ENCODE measurements around the gene ACTN2. TPM values are rescaled to one million over a fixed set of nuclear protein-coding genes. Genes with fewer than 3 reads are reported as not detected.

Gene ACTN2
- total RNA-seq, 8 experiments from 2014 or later = 0.35 to 5.0 (median 2.4) TPM; not detected in 1

- Histone ChIP-seq H3K4me3 (no peak overlapping the region), H3K27ac (no peak overlapping the region), H3K4me1 (replicated peaks in 1 of 2) (peaks cover 7% of the 10 kb centered on the region in 2 donors)
- in situ Hi-C loops (cut with MboI; ENCODE audit: low pct_unique_long_range_greater_than_20kb in 2 of 9, low sequenced_read_pairs in 9 of 9, unreplicated experiment in 9 of 9) = no loop called here
- ATAC-seq (replicated peaks in 6 of 8) = no peak
- 0 to 100% (median 68%) methylated on average over 1 to 2 of the region's 2 CpGs; no CpG with 5 or more reads in 4 of the 10 experiments for WGBS, 10 experiments
Measured at GRCh38 chr1:236700903-236701302, 14.6 kb downstream of the ACTN2 start.

- no peak overlapping the region for H3K27ac ChIP-seq
- no peak overlapping the region for H3K4me3 ChIP-seq
- 30 to 100% (median 93%) methylated on average over 1 to 3 of the region's 3 CpGs; no CpG with 5 or more reads in 2 of the 10 experiments for WGBS, 10 experiments
- ATAC-seq (replicated peaks in 6 of 8) = no peak
- peaks cover 11% of the 10 kb centered on the region in 2 donors for H3K4me1 ChIP-seq (replicated peaks in 1 of 2)
- in situ Hi-C loops (cut with MboI; ENCODE audit: low pct_unique_long_range_greater_than_20kb in 2 of 9, low sequenced_read_pairs in 9 of 9, unreplicated experiment in 9 of 9) = no loop called here
Measured at GRCh38 chr1:236701782-236702181, 15.5 kb downstream of the ACTN2 start.

- ATAC-seq (replicated peaks in 6 of 8) = peak in 1 of 8 experiments; percentile 16
- WGBS, 10 experiments = 0 to 100% (median 76%) methylated on average over 1 to 3 of the region's 3 CpGs; no CpG with 5 or more reads in 1 of the 10 experiments
Measured at GRCh38 chr1:236702791-236703394, 16.6 kb downstream of the ACTN2 start.

GRCh38 chr1:236705771-236706170, 19.5 kb downstream of the ACTN2 start:
- no peak overlapping the region for H3K4me3 ChIP-seq
- WGBS, 10 experiments = 0 to 92% (median 49%) methylated on average over 1 of the region's 1 CpG; no CpG with 5 or more reads in 4 of the 10 experiments
- ATAC-seq (replicated peaks in 6 of 8) = peak in 7 of 8 experiments; percentile 23 to 64 (median 37)
- no peak overlapping the region for H3K27ac ChIP-seq
- H3K4me1 ChIP-seq (replicated peaks in 1 of 2) = peaks cover 11% of the 10 kb centered on the region in 2 donors
- in situ Hi-C loops (cut with MboI; ENCODE audit: low pct_unique_long_range_greater_than_20kb in 2 of 9, low sequenced_read_pairs in 9 of 9, unreplicated experiment in 9 of 9) = no loop called here

More at GRCh38 chr1:236702791-236703394, 16.6 kb downstream of the ACTN2 start:
- Histone ChIP-seq H3K4me1 (replicated peaks in 1 of 2) (peaks cover 11% of the 10 kb centered on the region in 2 donors), H3K27ac (no peak overlapping the region), H3K4me3 (no peak overlapping the region)
- in situ Hi-C loops (cut with MboI; ENCODE audit: low pct_unique_long_range_greater_than_20kb in 2 of 9, low sequenced_read_pairs in 9 of 9, unreplicated experiment in 9 of 9) = no loop called here

- in situ Hi-C loops (cut with MboI; ENCODE audit: low pct_unique_long_range_greater_than_20kb in 2 of 9, low sequenced_read_pairs in 9 of 9, unreplicated experiment in 9 of 9) = no loop called here
- ATAC-seq (replicated peaks in 6 of 8) = no peak
- no peak overlapping the region for H3K4me3 ChIP-seq
- peaks cover 11% of the 10 kb centered on the region in 2 donors for H3K4me1 ChIP-seq (replicated peaks in 1 of 2)
- 0 to 100% (median 17%) methylated on average over 1 of the region's 1 CpG; no CpG with 5 or more reads in 3 of the 10 experiments for WGBS, 10 experiments
- H3K27ac ChIP-seq = no peak overlapping the region
Measured at GRCh38 chr1:236706183-236706582, 19.9 kb downstream of the ACTN2 start.

- no peak for ATAC-seq (replicated peaks in 6 of 8)
- no peak overlapping the region for H3K27ac ChIP-seq
- 47 to 91% (median 72%) methylated on average over 2 to 11 of the region's 11 CpGs; no CpG with 5 or more reads in 2 of the 10 experiments for WGBS, 10 experiments
- H3K4me1 ChIP-seq (replicated peaks in 1 of 2) = peaks cover 9% of the 10 kb centered on the region in 2 donors
- no peak overlapping the region for H3K4me3 ChIP-seq
- in situ Hi-C loops (cut with MboI; ENCODE audit: low pct_unique_long_range_greater_than_20kb in 2 of 9, low sequenced_read_pairs in 9 of 9, unreplicated experiment in 9 of 9) = no loop called here
Measured at GRCh38 chr1:236710328-236710892, 24.1 kb downstream of the ACTN2 start.

GRCh38 chr1:236716160-236716559, 29.9 kb downstream of the ACTN2 start:
- no peak overlapping the region for H3K27ac ChIP-seq
- no peak overlapping the region for H3K4me3 ChIP-seq
- no peak for ATAC-seq (replicated peaks in 6 of 8)
- no peaks in the 10 kb centered on the region for H3K4me1 ChIP-seq (replicated peaks in 1 of 2)
- in situ Hi-C loops (cut with MboI; ENCODE audit: low pct_unique_long_range_greater_than_20kb in 2 of 9, low sequenced_read_pairs in 9 of 9, unreplicated experiment in 9 of 9) = no loop called here
- 0 to 86% (median 33%) methylated on average over 1 of the region's 1 CpG; no CpG with 5 or more reads in 4 of the 10 experiments for WGBS, 10 experiments

- Histone ChIP-seq H3K4me3 (no peak overlapping the region), H3K4me1 (replicated peaks in 1 of 2) (no peaks in the 10 kb centered on the region), H3K27ac (no peak overlapping the region)
- in situ Hi-C loops (cut with MboI; ENCODE audit: low pct_unique_long_range_greater_than_20kb in 2 of 9, low sequenced_read_pairs in 9 of 9, unreplicated experiment in 9 of 9) = no loop called here
- ATAC-seq (replicated peaks in 6 of 8) = no peak
- WGBS, 10 experiments = 0 to 100% (median 81%) methylated on average over 1 to 6 of the region's 6 CpGs
Measured at GRCh38 chr1:236717811-236718210, 31.5 kb downstream of the ACTN2 start.

GRCh38 chr1:236718328-236718727, 32.0 kb downstream of the ACTN2 start:
- no peak overlapping the region for H3K27ac ChIP-seq
- no peaks in the 10 kb centered on the region for H3K4me1 ChIP-seq (replicated peaks in 1 of 2)
- H3K4me3 ChIP-seq = no peak overlapping the region
- in situ Hi-C loops (cut with MboI; ENCODE audit: low pct_unique_long_range_greater_than_20kb in 2 of 9, low sequenced_read_pairs in 9 of 9, unreplicated experiment in 9 of 9) = no loop called here
- 33 to 100% (median 62%) methylated on average over 1 to 3 of the region's 3 CpGs; no CpG with 5 or more reads in 4 of the 10 experiments for WGBS, 10 experiments
- no peak for ATAC-seq (replicated peaks in 6 of 8)

GRCh38 chr1:236720206-236720605, 33.9 kb downstream of the ACTN2 start:
- Histone ChIP-seq H3K4me3 (no peak overlapping the region), H3K4me1 (replicated peaks in 1 of 2) (no peaks in the 10 kb centered on the region), H3K27ac (no peak overlapping the region)
- ATAC-seq (replicated peaks in 6 of 8) = no peak
- in situ Hi-C loops (cut with MboI; ENCODE audit: low pct_unique_long_range_greater_than_20kb in 2 of 9, low sequenced_read_pairs in 9 of 9, unreplicated experiment in 9 of 9) = no loop called here
- WGBS, 10 experiments = 24 to 100% (median 64%) methylated on average over 1 to 3 of the region's 3 CpGs; no CpG with 5 or more reads in 1 of the 10 experiments

- in situ Hi-C loops (cut with MboI; ENCODE audit: low pct_unique_long_range_greater_than_20kb in 2 of 9, low sequenced_read_pairs in 9 of 9, unreplicated experiment in 9 of 9) = no loop called here
- WGBS, 10 experiments = 0 to 92% (median 50%) methylated on average over 1 of the region's 1 CpG; no CpG with 5 or more reads in 3 of the 10 experiments
- H3K4me3 ChIP-seq = no peak overlapping the region
- H3K27ac ChIP-seq = no peak overlapping the region
- no peak for ATAC-seq (replicated peaks in 6 of 8)
- H3K4me1 ChIP-seq (replicated peaks in 1 of 2) = no peaks in the 10 kb centered on the region
Measured at GRCh38 chr1:236720611-236721010, 34.3 kb downstream of the ACTN2 start.

- Histone ChIP-seq H3K27ac (no peak overlapping the region), H3K4me1 (replicated peaks in 1 of 2) (no peaks in the 10 kb centered on the region), H3K4me3 (no peak overlapping the region)
- in situ Hi-C loops (cut with MboI; ENCODE audit: low pct_unique_long_range_greater_than_20kb in 2 of 9, low sequenced_read_pairs in 9 of 9, unreplicated experiment in 9 of 9) = no loop called here
- 0 to 100% (median 81%) methylated on average over 1 to 4 of the region's 6 CpGs; no CpG with 5 or more reads in 2 of the 10 experiments for WGBS, 10 experiments
- ATAC-seq (replicated peaks in 6 of 8) = no peak
Measured at GRCh38 chr1:236724049-236724448, 37.8 kb downstream of the ACTN2 start.

- H3K4me3 ChIP-seq = no peak overlapping the region
- in situ Hi-C loops (cut with MboI; ENCODE audit: low pct_unique_long_range_greater_than_20kb in 2 of 9, low sequenced_read_pairs in 9 of 9, unreplicated experiment in 9 of 9) = no loop called here
- 0 to 82% (median 73%) methylated on average over 2 to 10 of the region's 10 CpGs; no CpG with 5 or more reads in 2 of the 10 experiments for WGBS, 10 experiments
- ATAC-seq (replicated peaks in 6 of 8) = peak in 1 of 8 experiments; percentile 52
- H3K27ac ChIP-seq = no peak overlapping the region
- H3K4me1 ChIP-seq (replicated peaks in 1 of 2) = no peaks in the 10 kb centered on the region
Measured at GRCh38 chr1:236724506-236724905, 38.2 kb downstream of the ACTN2 start.

Data from motor neuron (in vitro differentiated cells).